Panc1 (cell line): Measurements from ENCODE around the gene HOXC11. TPM values are rescaled to one million over a fixed set of nuclear protein-coding genes. Genes with fewer than 3 reads are reported as not detected.
A peak's percentile ranks its signal among the peaks of the same experiment; 100 is the strongest.

Source experiments
- ATAC-seq: fragments of 200-7000 bp; cut with Tn5 transposase; 2 replicates; pipeline ENCODE4 v1.9.1; 2020; ENCODE audit warnings: mild to moderate bottlenecking, moderate library complexity
- BruUV-seq: library from RNA; stranded (reverse); fragments of 400-500 nt; replicated peaks from 2 replicates; lab custom pipeline; 2021; lab: Mats Ljungman, UMichigan
- CTCF ChIA-PET: fragments of 300-600 bp; sonication (Branson Sonifier 250); formaldehyde crosslinking; loops from one replicate; lab custom pipeline; 2022; ENCODE audit warnings: antibody characterized with exemption; lab: Charles Lee
- POLR2A ChIA-PET: fragments of 300-600 bp; sonication (Branson Sonifier 250); formaldehyde crosslinking; loops from one replicate; lab custom pipeline; 2022; ENCODE audit warnings: antibody characterized with exemption; lab: Charles Lee
- DNase-seq: peaks from one replicate; pipeline ENCODE4 v3.0.0-alpha.2; 2010; ENCODE audit warnings: low read depth, low spot score
- H3K27ac ChIP-seq: 2 replicates; pipeline ENCODE4 v1.5.1; 2011; ENCODE audit warnings: mild to moderate bottlenecking, low read length, inconsistent platforms
- H3K27me3 ChIP-seq: fragments of 200-500 bp; sonication (Bioruptor generic); 2 replicates; pipeline ENCODE4 v1.6.0; 2014; ENCODE audit warnings: low read length, inconsistent platforms; ENCODE audit not compliant: control insufficient read depth, insufficient read depth
- H3K36me3 ChIP-seq: fragments of 200-500 bp; sonication (Bioruptor generic); 2 replicates; pipeline ENCODE4 v1.5.1; 2014; ENCODE audit warnings: inconsistent platforms, mild to moderate bottlenecking, low read length, moderate library complexity; ENCODE audit not compliant: control insufficient read depth, insufficient read depth
- H3K4me1 ChIP-seq: 2 replicates; pipeline ENCODE4 v1.5.1; 2011; ENCODE audit warnings: inconsistent platforms, mild to moderate bottlenecking, low read length, moderate library complexity; ENCODE audit not compliant: control insufficient read depth, insufficient read depth
- H3K4me3 ChIP-seq, 2 experiments: 2 replicates each; pipeline ENCODE4 v1.5.1; 2011 to 2012; ENCODE audit warnings: low read depth in 2 of 2, low read length in 2 of 2, mild to moderate bottlenecking in 2 of 2, inconsistent platforms in 1 of 2, moderate library complexity in 1 of 2
- H3K9me3 ChIP-seq: fragments of 200-500 bp; sonication (Bioruptor generic); 2 replicates; pipeline ENCODE4 v1.5.1; 2014; ENCODE audit warnings: low read depth, mild to moderate bottlenecking, inconsistent platforms, low read length, moderate library complexity; ENCODE audit not compliant: control insufficient read depth, insufficient read depth
- CTCF ChIP-seq: fragments of 450-650 bp; IDR thresholded peaks from 2 replicates; pipeline ENCODE4 v1.5.1; 2017; ENCODE audit warnings: mild to moderate bottlenecking
- POLR2AphosphoS5 ChIP-seq: IDR thresholded peaks from 2 replicates; pipeline ENCODE4 v1.6.1; 2012; ENCODE audit warnings: mild to moderate bottlenecking, low read depth, low read length, moderate library complexity
- REST ChIP-seq, 2 experiments: IDR thresholded peaks; 2 replicates each; pipeline ENCODE4 v1.6.1; 2011 to 2012; ENCODE audit warnings: low read depth in 2 of 2, control low read depth in 1 of 2, low read length in 1 of 2, mild to moderate bottlenecking in 1 of 2, moderate library complexity in 1 of 2; ENCODE audit not compliant: insufficient read depth in 1 of 2
- SIN3A ChIP-seq: IDR thresholded peaks from 2 replicates; pipeline ENCODE4 v1.6.1; 2012; ENCODE audit warnings: low read depth, mild to moderate bottlenecking, low read length, moderate library complexity, borderline replicate concordance; ENCODE audit not compliant: insufficient read depth
- TCF7L2 ChIP-seq: IDR thresholded peaks from 2 replicates; pipeline ENCODE4 v1.6.1; 2011; ENCODE audit warnings: mild to moderate bottlenecking, low read depth, low read length, inconsistent platforms
- in situ Hi-C: cut with HindIII; loops from 2 replicates; pipeline ENCODE4 v1.10.0; 2016; ENCODE audit warnings: low sequenced_read_pairs, low pct_unique_long_range_greater_than_20kb
- intact Hi-C: fragments of 100-400 bp; cut with micrococcal nuclease; formaldehyde crosslinking; loops from one replicate; pipeline ENCODE4 v1.10.0; 2022; ENCODE audit not compliant: unreplicated experiment
- total RNA-seq: library from RNA; stranded (reverse); gene quantifications from one replicate; pipeline ENCODE4 v1.2.1, GENCODE V29; 2021; ENCODE audit not compliant: unreplicated experiment

The HOXC11 gene
- total RNA-seq, 1 experiment from 2014 or later = 17.0 TPM

- in situ Hi-C loops (no loop called here), intact Hi-C loops (no loop called here)
- ChIA-PET CTCF (no interaction called here), POLR2A (no interaction called here)
- TF ChIP-seq SIN3A = no peak
- no peak for TF ChIP-seq REST (IDR thresholded peaks at IDR 0.05; ENCODE audit: insufficient read depth in 1 of 2, low read depth in 2 of 2, low read length in 1 of 2)
- TF ChIP-seq TCF7L2 = no peak
- no peak for TF ChIP-seq POLR2AphosphoS5
- no peak for TF ChIP-seq CTCF
- no peaks in the 10 kb centered on the region for H3K36me3 ChIP-seq
- H3K27me3 ChIP-seq = no peaks in the 10 kb centered on the region
- H3K4me3 ChIP-seq = no peak overlapping the region
- peaks cover 79% of the 10 kb centered on the region for H3K4me1 ChIP-seq
- no peaks in the 10 kb centered on the region for H3K9me3 ChIP-seq
- peak overlapping the region; percentile 100 for H3K27ac ChIP-seq
- ATAC-seq = no peak
- BruUV-seq = no TSS peak
- DNase-seq = no peak
These were observed 3.2 kb upstream of the HOXC11 start for GRCh38 chr12:53969588-53970259.

GRCh38 chr12:53970451-53970850, 2.5 kb upstream of the HOXC11 start:
- peaks cover 72% of the 10 kb centered on the region for H3K4me1 ChIP-seq
- POLR2A ChIA-PET = no interaction called here
- CTCF ChIA-PET = no interaction called here
- ATAC-seq = no peak
- no peak overlapping the region for H3K4me3 ChIP-seq
- H3K9me3 ChIP-seq = no peaks in the 10 kb centered on the region
- in situ Hi-C loops = no loop called here
- H3K27ac ChIP-seq = peak overlapping the region; percentile 100
- no TSS peak for BruUV-seq
- intact Hi-C loops = no loop called here
- TF ChIP-seq POLR2AphosphoS5 = no peak
- TF ChIP-seq SIN3A = no peak
- TF ChIP-seq TCF7L2 = no peak
- TF ChIP-seq CTCF = no peak
- no peak for TF ChIP-seq REST (IDR thresholded peaks at IDR 0.05; ENCODE audit: insufficient read depth in 1 of 2, low read depth in 2 of 2, low read length in 1 of 2)
- H3K27me3 ChIP-seq = no peaks in the 10 kb centered on the region
- no peaks in the 10 kb centered on the region for H3K36me3 ChIP-seq
- no peak for DNase-seq
